HEK293 (cell line): Measurements from ENCODE around the gene NEAT1.

Source experiments
- CTCF ChIA-PET: fragments of 350-600 bp; formaldehyde crosslinking; extraction: SDS; loops from one replicate; lab custom pipeline; 2021; ENCODE audit warnings: antibody characterized with exemption; lab: Yijun Ruan, JAX
- POLR2A ChIA-PET: fragments of 300-600 bp; formaldehyde crosslinking; extraction: SDS; loops from one replicate; lab custom pipeline; 2020; ENCODE audit warnings: antibody characterized with exemption, inconsistent platforms; lab: Yijun Ruan, JAX
- H3K27ac ChIP-seq: fragments of 200-500 bp; sonication (Bioruptor generic); 2 replicates; pipeline ENCODE4 v1.5.1; 2014; ENCODE audit warnings: low read depth, low read length, control low read depth, inconsistent platforms; ENCODE audit errors: extremely low read depth
- H3K36me3 ChIP-seq, 2 experiments: fragments of 200-500 bp in 1 of 2; sonication (Bioruptor generic) in 1 of 2; 1 replicate in 1 of 2; 2 replicates in 1 of 2; pipeline ENCODE4 v1.5.1; 2014 to 2017; ENCODE audit warnings: inconsistent platforms in 2 of 2, low read length in 2 of 2; ENCODE audit not compliant: control insufficient read depth in 2 of 2, insufficient read depth in 1 of 2
- H3K4me1 ChIP-seq: fragments of 200-500 bp; sonication (Bioruptor generic); 2 replicates; pipeline ENCODE4 v1.5.1; 2014; ENCODE audit warnings: mild to moderate bottlenecking, low read length, inconsistent platforms; ENCODE audit not compliant: control insufficient read depth, insufficient read depth
- H3K4me3 ChIP-seq: 2 replicates; pipeline ENCODE4 v1.5.1; 2011; ENCODE audit warnings: low read depth, mild to moderate bottlenecking, control low read depth, low read length, moderate library complexity
- H3K9me3 ChIP-seq: fragments of 200-500 bp; sonication (Bioruptor generic); 2 replicates; pipeline ENCODE4 v1.5.1; 2014; ENCODE audit warnings: low read depth, low read length, inconsistent platforms; ENCODE audit not compliant: control insufficient read depth, insufficient read depth
- FEZF1 ChIP-seq: fragments of 450-650 bp; formaldehyde crosslinking; IDR thresholded peaks from 2 replicates; pipeline ENCODE4 v1.5.1; 2016; ENCODE audit warnings: missing biosample characterization, missing genetic modification characterization
- HIC1 ChIP-seq: fragments of 450-650 bp; formaldehyde crosslinking; IDR thresholded peaks from 2 replicates; pipeline ENCODE4 v1.5.1; 2016; ENCODE audit warnings: missing biosample characterization, missing genetic modification characterization
- PBX3 ChIP-seq: sonication (generic); formaldehyde crosslinking; IDR thresholded peaks from 2 replicates; pipeline ENCODE4 v1.8.1; 2022; ENCODE audit warnings: mild to moderate bottlenecking, moderate library complexity, missing genetic modification reagents
- SALL2 ChIP-seq: fragments of 450-650 bp; formaldehyde crosslinking; IDR thresholded peaks from 2 replicates; pipeline ENCODE4 v1.5.0; 2017; ENCODE audit warnings: missing biosample characterization, mild to moderate bottlenecking, missing genetic modification characterization, borderline replicate concordance
- SCRT1 ChIP-seq: fragments of 450-650 bp; formaldehyde crosslinking; IDR thresholded peaks from 2 replicates; pipeline ENCODE4 v1.5.1; 2016; ENCODE audit warnings: missing biosample characterization, missing genetic modification characterization, borderline replicate concordance
- SETDB1 ChIP-seq: IDR thresholded peaks from one replicate; pipeline ENCODE4 v1.6.1; 2017; ENCODE audit warnings: mild to moderate bottlenecking, low read length, moderate library complexity, mixed read lengths; ENCODE audit not compliant: insufficient read length
- SP3 ChIP-seq: fragments of 450-650 bp; formaldehyde crosslinking; IDR thresholded peaks from 2 replicates; pipeline ENCODE4 v1.5.1; 2016; ENCODE audit warnings: missing biosample characterization, missing genetic modification characterization
- SP7 ChIP-seq: fragments of 450-650 bp; formaldehyde crosslinking; IDR thresholded peaks from 2 replicates; pipeline ENCODE4 v1.5.1; 2016; ENCODE audit warnings: missing biosample characterization, missing genetic modification characterization
- ZBTB20 ChIP-seq: fragments of 450-650 bp; formaldehyde crosslinking; IDR thresholded peaks from 2 replicates; pipeline ENCODE4 v1.5.1; 2016; ENCODE audit warnings: missing biosample characterization, missing genetic modification characterization
- ZBTB26 ChIP-seq: fragments of 450-650 bp; formaldehyde crosslinking; optimal IDR thresholded peaks from 2 replicates; pipeline ENCODE3; 2016; ENCODE audit warnings: missing biosample characterization, mild to moderate bottlenecking, missing genetic modification characterization
- ZBTB48 ChIP-seq: fragments of 450-650 bp; formaldehyde crosslinking; IDR thresholded peaks from 2 replicates; pipeline ENCODE4 v1.5.1; 2016; ENCODE audit warnings: missing biosample characterization, missing genetic modification characterization
- ZBTB8A ChIP-seq: fragments of 450-650 bp; formaldehyde crosslinking; IDR thresholded peaks from 2 replicates; pipeline ENCODE4 v1.5.1; 2016; ENCODE audit warnings: missing biosample characterization, missing genetic modification characterization
- ZFHX2 ChIP-seq: fragments of 450-650 bp; formaldehyde crosslinking; conservative IDR thresholded peaks from 2 replicates; pipeline ENCODE4 v1.5.1; 2016; ENCODE audit warnings: missing biosample characterization, missing genetic modification characterization
- ZFP41 ChIP-seq: fragments of 450-650 bp; formaldehyde crosslinking; IDR thresholded peaks from 2 replicates; pipeline ENCODE4 v1.5.1; 2016; ENCODE audit warnings: missing biosample characterization, missing genetic modification characterization, borderline replicate concordance
- ZNF2 ChIP-seq: fragments of 450-650 bp; formaldehyde crosslinking; IDR thresholded peaks from 2 replicates; pipeline ENCODE4 v1.5.1; 2016; ENCODE audit warnings: missing biosample characterization, missing genetic modification characterization
- ZNF398 ChIP-seq: fragments of 450-650 bp; formaldehyde crosslinking; IDR thresholded peaks from 2 replicates; pipeline ENCODE4 v1.5.1; 2017; ENCODE audit warnings: missing biosample characterization, missing genetic modification characterization
- ZNF423 ChIP-seq: fragments of 450-650 bp; formaldehyde crosslinking; IDR thresholded peaks from 2 replicates; pipeline ENCODE4 v1.5.1; 2016; ENCODE audit warnings: missing biosample characterization, missing genetic modification characterization
- ZNF426 ChIP-seq: fragments of 450-650 bp; formaldehyde crosslinking; IDR thresholded peaks from 2 replicates; pipeline ENCODE4 v1.5.1; 2017; ENCODE audit warnings: missing biosample characterization, missing genetic modification characterization, mild to moderate bottlenecking, inconsistent platforms, moderate library complexity
- ZNF521 ChIP-seq: fragments of 450-650 bp; formaldehyde crosslinking; IDR thresholded peaks from 2 replicates; pipeline ENCODE4 v1.5.1; 2017; ENCODE audit warnings: missing biosample characterization, mild to moderate bottlenecking, missing genetic modification characterization
- ZNF548 ChIP-seq: fragments of 450-650 bp; formaldehyde crosslinking; IDR thresholded peaks from 2 replicates; pipeline ENCODE4 v1.5.1; 2016; ENCODE audit warnings: missing biosample characterization, missing genetic modification characterization
- ZNF600 ChIP-seq: fragments of 450-650 bp; formaldehyde crosslinking; IDR thresholded peaks from 2 replicates; pipeline ENCODE4 v1.5.1; 2016; ENCODE audit warnings: missing biosample characterization, missing genetic modification characterization
- ZNF777 ChIP-seq: fragments of 450-650 bp; formaldehyde crosslinking; IDR thresholded peaks from 2 replicates; pipeline ENCODE4 v1.5.1; 2017; ENCODE audit warnings: missing biosample characterization, missing genetic modification characterization, borderline replicate concordance

NEAT1 gene

GRCh38 chr11:65421794-65422632 lies 585 bp upstream of the NEAT1 start (continued):
- TF ChIP-seq PBX3 (CRISPR knock-in tag) (peak; percentile 50; the same call in 1 of the 2 replicates), SP7 (peak; percentile 72), ZFP41 (no peak), SALL2 (no peak), ZBTB48 (peak; percentile 11; the same call in 1 of the 2 replicates), ZNF2 (tag by site-specific recombination) (no peak), ZFHX2 (tag by site-specific recombination) (peak; percentile 87), HIC1 (tag by site-specific recombination) (peak; percentile 97), ZNF548 (tag by site-specific recombination) (no peak), ZNF600 (tag by site-specific recombination) (peak; percentile 75)

- peak overlapping the region; percentile 68 for H3K4me3 ChIP-seq
- POLR2A ChIA-PET: interaction anchor here (1.0 to 16.9 kb wide), 34 partner anchors 9 to 645 kb away, joined by 3 to 1129 read pairs (median 8); partner anchors contain the start of genes CCDC85B, DPF2, FAU and MALAT1
- no peaks in the 10 kb centered on the region for H3K9me3 ChIP-seq
- peak overlapping the region; percentile 98 for H3K27ac ChIP-seq
- CTCF ChIA-PET: interaction anchor here (0.6 to 2.6 kb wide), 7 partner anchors 9 to 107 kb away, joined by 3 to 15 read pairs (median 3); no protein-coding TSS in a partner anchor
- TF ChIP-seq FEZF1 (tag by site-specific recombination): no peak
- peak; percentile 90 for TF ChIP-seq ZNF423
- TF ChIP-seq SETDB1: no peak
- TF ChIP-seq SCRT1 (tag by site-specific recombination): no peak
- TF ChIP-seq, all 188 proteins: peak for 1
- 0 out of 2 replicates have a peak, but pooled peaks cover 4% of the 10 kb centered on the region for H3K4me1 ChIP-seq
- peaks cover 0 to 58% of the 10 kb centered on the region in 2 experiments; a peak in 1 of 3 replicates for H3K36me3 ChIP-seq
Measured at GRCh38 chr11:65423516-65424204, 1.1 kb downstream of the NEAT1 start.

GRCh38 chr11:65424205-65425104 lies 1.9 kb downstream of the NEAT1 start:
- ChIA-PET POLR2A (interaction anchor here (1.0 to 16.9 kb wide), 23 partner anchors 11 to 646 kb away, joined by 3 to 1129 read pairs (median 9); partner anchors contain the start of genes MALAT1, POLA2, SF1 and SIPA1), CTCF (interaction anchor here (0.8 to 2.6 kb wide), 8 partner anchors 8 to 108 kb away, joined by 3 to 15 read pairs (median 3); no protein-coding TSS in a partner anchor)
- H3K4me3 ChIP-seq: peak overlapping the region; percentile 68
- H3K4me1 ChIP-seq: 0 out of 2 replicates have a peak, but pooled peaks cover under 1% of the 10 kb centered on the region
- no peaks in the 10 kb centered on the region for H3K9me3 ChIP-seq
- H3K27ac ChIP-seq: peak overlapping the region; percentile 98; the same call in 1 of the 2 replicates
- H3K36me3 ChIP-seq: peaks cover 0 to 58% of the 10 kb centered on the region in 2 experiments; a peak in 1 of 3 replicates
- no peak for TF ChIP-seq ZBTB20 (tag by site-specific recombination)
- no peak for TF ChIP-seq SP7
- TF ChIP-seq ZNF777 (tag by site-specific recombination): no peak
- peak; percentile 87 for TF ChIP-seq ZNF398 (tag by site-specific recombination)
- TF ChIP-seq ZNF521 (tag by site-specific recombination): no peak
- TF ChIP-seq ZBTB26 (tag by site-specific recombination): no peak
- TF ChIP-seq ZNF426 (tag by site-specific recombination): peak; percentile 13; the same call in 1 of the 2 replicates
- TF ChIP-seq ZBTB8A (tag by site-specific recombination): no peak
- peak; percentile 58; the same call in 1 of the 2 replicates for TF ChIP-seq SCRT1 (tag by site-specific recombination)
- peak; percentile 7; the same call in 1 of the 2 replicates for TF ChIP-seq SP3 (tag by site-specific recombination)
